ENCODE data around the gene GALNS. TPM values are rescaled to one million over a fixed set of nuclear protein-coding genes. Genes with fewer than 3 reads are reported as not detected.
A peak's percentile ranks its signal among the peaks of the same experiment; 100 is the strongest.

The GALNS gene
- total and polyA plus RNA-seq, 10 donors: 9.7 to 71.6 (median 42.9) TPM

GRCh38 chr16:88886420-88886844 is 29.7 kb upstream of the GALNS start:
- 84 to 90% (median 87%) methylated on average over 7 to 15 of the region's 15 CpGs for WGBS, 5 donors
- Histone ChIP-seq H3K27me3 (replicated peaks in 1 of 7) (no peaks in the 10 kb centered on the region), H3K27ac (peak overlapping the region in 5 of 8 donors; percentile 42 to 69 (median 59)), H3K4me3 (no peak overlapping the region), H3K9me3 (no peaks in the 10 kb centered on the region), H3K4me1 (peaks cover 0 to 31% (median 13%) of the 10 kb centered on the region in 6 donors), H3K36me3 (peaks cover 0 to 96% (median 64%) of the 10 kb centered on the region in 6 donors)
- intact Hi-C loops (cut with DNase I; ENCODE audit: low total_unique reads): no loop called here
- TF ChIP-seq POLR2A (IDR thresholded peaks at IDR 0.05) (no peak), POLR2AphosphoS5 (IDR thresholded peaks at IDR 0.05) (no peak)
- TF ChIP-seq, protein P1, sequence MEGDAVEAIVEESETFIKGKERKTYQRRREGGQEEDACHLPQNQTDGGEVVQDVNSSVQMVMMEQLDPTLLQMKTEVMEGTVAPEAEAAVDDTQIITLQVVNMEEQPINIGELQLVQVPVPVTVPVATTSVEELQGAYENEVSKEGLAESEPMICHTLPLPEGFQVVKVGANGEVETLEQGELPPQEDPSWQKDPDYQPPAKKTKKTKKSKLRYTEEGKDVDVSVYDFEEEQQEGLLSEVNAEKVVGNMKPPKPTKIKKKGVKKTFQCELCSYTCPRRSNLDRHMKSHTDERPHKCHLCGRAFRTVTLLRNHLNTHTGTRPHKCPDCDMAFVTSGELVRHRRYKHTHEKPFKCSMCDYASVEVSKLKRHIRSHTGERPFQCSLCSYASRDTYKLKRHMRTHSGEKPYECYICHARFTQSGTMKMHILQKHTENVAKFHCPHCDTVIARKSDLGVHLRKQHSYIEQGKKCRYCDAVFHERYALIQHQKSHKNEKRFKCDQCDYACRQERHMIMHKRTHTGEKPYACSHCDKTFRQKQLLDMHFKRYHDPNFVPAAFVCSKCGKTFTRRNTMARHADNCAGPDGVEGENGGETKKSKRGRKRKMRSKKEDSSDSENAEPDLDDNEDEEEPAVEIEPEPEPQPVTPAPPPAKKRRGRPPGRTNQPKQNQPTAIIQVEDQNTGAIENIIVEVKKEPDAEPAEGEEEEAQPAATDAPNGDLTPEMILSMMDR (IDR thresholded peaks at IDR 0.05 in 8 of 11, conservative IDR thresholded peaks at IDR 0.05 in 3 of 11): no peak
- DNase-seq: no peak

DNA sequence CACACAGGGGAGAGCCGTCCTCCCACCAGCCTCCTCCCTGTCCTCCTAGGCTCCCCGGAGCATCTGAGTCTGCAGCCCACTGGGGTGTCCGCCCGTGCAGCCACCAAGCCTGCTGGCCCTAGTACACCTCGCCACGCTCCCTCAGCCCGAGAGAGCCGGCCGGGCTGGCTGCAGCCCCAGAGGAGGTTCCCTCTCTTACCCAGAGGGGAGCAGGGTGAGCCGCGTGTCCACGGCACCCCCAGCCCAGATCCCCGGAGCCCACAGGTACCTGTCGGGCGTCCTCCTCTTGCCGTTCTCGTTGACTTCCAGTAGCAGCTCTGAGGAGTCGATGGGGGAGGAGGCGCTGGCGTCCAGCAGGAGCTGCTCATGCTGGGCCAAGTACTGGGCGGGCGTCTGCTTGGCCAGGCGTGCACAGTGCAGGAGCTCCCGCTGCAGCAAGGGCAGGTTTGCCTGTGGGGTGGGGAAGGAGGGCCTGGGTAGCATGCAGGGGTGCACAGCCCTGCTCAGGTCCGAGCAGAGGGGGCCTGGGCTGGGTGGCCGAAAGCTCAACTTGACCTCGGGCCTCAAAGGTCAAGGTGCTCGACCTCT is 29.0 kb upstream of the GALNS start:
- peak overlapping the region in 5 of 8 donors; percentile 42 to 69 (median 59) for H3K27ac ChIP-seq
- no peaks in the 10 kb centered on the region for H3K27me3 ChIP-seq (replicated peaks in 1 of 7)
- H3K4me3 ChIP-seq: no peak overlapping the region
- intact Hi-C loops (cut with DNase I; ENCODE audit: low total_unique reads): no loop called here
- TF ChIP-seq POLR2A (IDR thresholded peaks at IDR 0.05): no peak
- TF ChIP-seq, protein P1 (IDR thresholded peaks at IDR 0.05 in 8 of 11, conservative IDR thresholded peaks at IDR 0.05 in 3 of 11): no peak
- no peak for TF ChIP-seq POLR2AphosphoS5 (IDR thresholded peaks at IDR 0.05)
- H3K36me3 ChIP-seq: peaks cover 0 to 96% (median 67%) of the 10 kb centered on the region in 6 donors
- no peaks in the 10 kb centered on the region for H3K9me3 ChIP-seq
- no peak for DNase-seq
- WGBS, 5 donors: 92 to 100% (median 95%) methylated on average over 1 to 28 of the region's 28 CpGs
- H3K4me1 ChIP-seq: peaks cover 0 to 31% (median 13%) of the 10 kb centered on the region in 6 donors

- intact Hi-C loops (cut with DNase I; ENCODE audit: low total_unique reads): no loop called here
- Histone ChIP-seq H3K27ac (no peak overlapping the region), H3K9me3 (no peaks in the 10 kb centered on the region), H3K36me3 (peaks cover 0 to 96% (median 69%) of the 10 kb centered on the region in 6 donors), H3K4me1 (peaks cover 0 to 31% (median 13%) of the 10 kb centered on the region in 6 donors), H3K4me3 (no peak overlapping the region), H3K27me3 (replicated peaks in 1 of 7) (no peaks in the 10 kb centered on the region)
- 93 to 96% (median 95%) methylated on average over 31 to 39 of the region's 39 CpGs for WGBS, 5 donors
- TF ChIP-seq POLR2AphosphoS5 (IDR thresholded peaks at IDR 0.05) (no peak), POLR2A (IDR thresholded peaks at IDR 0.05) (no peak)
- TF ChIP-seq, protein P1 (IDR thresholded peaks at IDR 0.05 in 8 of 11, conservative IDR thresholded peaks at IDR 0.05 in 3 of 11): no peak
- no peak for DNase-seq
Observed at GRCh38 chr16:88884569-88885271, 28.0 kb upstream of the GALNS start.

GRCh38 chr16:88883946-88884345 is 27.2 kb upstream of the GALNS start:
- Histone ChIP-seq H3K27ac (no peak overlapping the region), H3K9me3 (no peaks in the 10 kb centered on the region), H3K4me1 (peaks cover 0 to 31% (median 13%) of the 10 kb centered on the region in 6 donors), H3K36me3 (peaks cover 0 to 97% (median 77%) of the 10 kb centered on the region in 6 donors), H3K4me3 (no peak overlapping the region), H3K27me3 (replicated peaks in 1 of 7) (no peaks in the 10 kb centered on the region)
- intact Hi-C loops (cut with DNase I; ENCODE audit: low total_unique reads): no loop called here
- TF ChIP-seq POLR2AphosphoS5 (IDR thresholded peaks at IDR 0.05): no peak
- TF ChIP-seq POLR2A (IDR thresholded peaks at IDR 0.05): no peak
- TF ChIP-seq, protein P1 (IDR thresholded peaks at IDR 0.05 in 8 of 11, conservative IDR thresholded peaks at IDR 0.05 in 3 of 11): no peak
- WGBS, 5 donors: 82 to 92% (median 87%) methylated on average over 8 to 11 of the region's 11 CpGs
- no peak for DNase-seq
